ENCODE data around the gene SLC35G3.
"Not testable (repeated sequence)": the region's sequence is repeated elsewhere in the genome, so short reads cannot be mapped to it uniquely, and the experiment has no call there.

SLC35G3 gene

GRCh38 chr17:35162755-35163154 is 31.4 kb downstream of the SLC35G3 start:
- DNase-seq: no peak

- no peak for DNase-seq
Observed at GRCh38 chr17:35161281-35161761, 32.9 kb downstream of the SLC35G3 start.

GRCh38 chr17:35160354-35161201 is 33.6 kb downstream of the SLC35G3 start:
- DNase-seq: no peak

GRCh38 chr17:35159940-35160339 is 34.3 kb downstream of the SLC35G3 start:
- no peak for DNase-seq

- no peak for DNase-seq
Observed at GRCh38 chr17:35155246-35155645, 38.9 kb downstream of the SLC35G3 start.

GRCh38 chr17:35154196-35155165 is 39.7 kb downstream of the SLC35G3 start:
- no peak for DNase-seq

- DNase-seq: no peak
Observed at GRCh38 chr17:35152421-35153140, 41.6 kb downstream of the SLC35G3 start.

GRCh38 chr17:35151080-35151479 is 43.1 kb downstream of the SLC35G3 start:
- not testable (repeated sequence) for DNase-seq

GRCh38 chr17:35149941-35150340 is 44.3 kb downstream of the SLC35G3 start:
- DNase-seq: no peak

GRCh38 chr17:35148144-35148543 is 46.0 kb downstream of the SLC35G3 start:
- no peak for DNase-seq

GRCh38 chr17:35147375-35147905 is 46.8 kb downstream of the SLC35G3 start, which contains the start of gene UNC45B:
TSS of gene UNC45B (plus strand) at chr17:35147817. CDS start at chr17:35148264, 447 bp downstream.
- no peak for DNase-seq

GRCh38 chr17:35146214-35146833 is 47.9 kb downstream of the SLC35G3 start:
- DNase-seq: no peak

- no peak for DNase-seq
Observed at GRCh38 chr17:35144840-35145239, 49.4 kb downstream of the SLC35G3 start.
